Activated naive CD8-positive, alpha-beta T cell treated with anti-CD3 and anti-CD28 coated beads, Interleukin-2, amount 50 U/mL, for 24 hours (primary cell): ENCODE measurements around the gene PEDS1.
"Not testable (repeated sequence)": the region's sequence is repeated elsewhere in the genome, so short reads cannot be mapped to it uniquely, and the experiment has no call there.

Experiments used
- ATAC-seq: fragments of 150-1000 bp; cut with Tn5 transposase; one replicate; pipeline ENCODE4 v1.10.0; 2021
- DNase-seq: peaks from one replicate; pipeline ENCODE4 v3.0.0; 2021
- H3K27ac Mint-ChIP-seq: one replicate; pipeline ENCODE4 v1.8.0; 2021; ENCODE audit warnings: mild to moderate bottlenecking, mixed read lengths
- H3K27me3 Mint-ChIP-seq: one replicate; pipeline ENCODE4 v1.8.0; 2021; ENCODE audit warnings: mixed read lengths
- H3K36me3 Mint-ChIP-seq: one replicate; pipeline ENCODE4 v1.8.0; 2021; ENCODE audit warnings: low read depth, mixed read lengths
- H3K4me1 Mint-ChIP-seq: one replicate; pipeline ENCODE4 v1.8.0; 2021; ENCODE audit warnings: mixed read lengths
- H3K4me3 Mint-ChIP-seq: one replicate; pipeline ENCODE4 v1.8.0; 2021; ENCODE audit warnings: mild to moderate bottlenecking, moderate library complexity, mixed read lengths
- H3K9me3 Mint-ChIP-seq: one replicate; pipeline ENCODE4 v1.8.0; 2021; ENCODE audit warnings: mixed read lengths

PEDS1 gene

GRCh38 chr20:50153500-50154377 lies at the start of gene PEDS1:
TSS of gene PEDS1 (minus strand) at chr20:50153723. CDS start at chr20:50153637, 86 bp downstream.
- peak; percentile 86 for DNase-seq
- H3K4me1 Mint-ChIP-seq, result peaks cover 40% of the 10 kb centered on the region
- H3K27ac Mint-ChIP-seq, result peak within 1 kb of the TSS; percentile 82
- peak; percentile 97 for ATAC-seq
- no peaks in the 10 kb centered on the region for H3K27me3 Mint-ChIP-seq
- H3K4me3 Mint-ChIP-seq, result peak within 1 kb of the TSS; percentile 88
- no peaks in the 10 kb centered on the region for H3K9me3 Mint-ChIP-seq
- peaks cover 6% of the 10 kb centered on the region for H3K36me3 Mint-ChIP-seq

DNA sequence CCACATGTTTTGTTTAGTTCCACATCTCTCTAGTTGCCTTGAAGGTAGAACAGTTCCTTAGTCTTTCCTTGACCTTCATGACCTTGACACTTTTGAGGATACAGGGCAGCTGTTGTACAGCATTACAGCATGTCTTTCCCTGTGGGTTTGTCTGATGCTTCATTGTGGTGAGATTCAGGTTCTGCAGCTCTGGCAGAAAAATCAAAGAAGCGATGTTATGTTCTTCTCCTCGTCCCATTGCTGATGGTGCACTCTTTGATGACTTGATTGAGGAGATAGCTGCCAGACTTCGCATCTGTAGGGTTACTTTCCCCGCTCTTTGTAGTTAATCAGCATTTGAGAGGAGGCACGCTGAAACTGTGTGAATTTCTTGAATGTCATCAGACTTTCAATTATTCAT lies 49.2 kb upstream of the PEDS1 start:
- ATAC-seq (no peak), DNase-seq (no peak)
- Mint-ChIP-seq H3K9me3 (peaks cover 8% of the 10 kb centered on the region), H3K27ac (no peak overlapping the region), H3K4me3 (no peak overlapping the region), H3K27me3 (no peaks in the 10 kb centered on the region), H3K4me1 (no peaks in the 10 kb centered on the region), H3K36me3 (no peaks in the 10 kb centered on the region)

DNA sequence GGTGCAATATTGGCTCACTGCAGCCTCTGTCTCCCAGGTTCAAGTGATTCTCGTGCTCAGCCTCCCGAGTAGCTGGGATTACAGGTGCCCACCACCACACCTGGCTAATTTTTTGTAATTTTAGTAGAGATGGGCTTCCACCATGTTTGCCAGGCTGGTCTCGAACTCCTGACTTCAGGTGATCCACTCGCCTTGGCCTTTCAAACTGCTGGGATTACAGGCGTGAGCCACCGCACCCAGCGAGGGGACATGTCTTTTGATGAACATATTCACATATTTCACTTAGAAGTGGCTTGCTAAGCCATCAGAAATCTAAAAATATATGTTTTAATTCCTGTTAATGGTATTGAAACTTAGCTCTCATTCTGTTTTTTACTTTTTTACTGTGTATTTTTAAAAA lies 48.2 kb upstream of the PEDS1 start:
- H3K9me3 Mint-ChIP-seq, H3K4me1 Mint-ChIP-seq, H3K27me3 Mint-ChIP-seq, H3K4me3 Mint-ChIP-seq, H3K36me3 Mint-ChIP-seq, H3K27ac Mint-ChIP-seq, DNase-seq, ATAC-seq: not testable (repeated sequence)

DNA sequence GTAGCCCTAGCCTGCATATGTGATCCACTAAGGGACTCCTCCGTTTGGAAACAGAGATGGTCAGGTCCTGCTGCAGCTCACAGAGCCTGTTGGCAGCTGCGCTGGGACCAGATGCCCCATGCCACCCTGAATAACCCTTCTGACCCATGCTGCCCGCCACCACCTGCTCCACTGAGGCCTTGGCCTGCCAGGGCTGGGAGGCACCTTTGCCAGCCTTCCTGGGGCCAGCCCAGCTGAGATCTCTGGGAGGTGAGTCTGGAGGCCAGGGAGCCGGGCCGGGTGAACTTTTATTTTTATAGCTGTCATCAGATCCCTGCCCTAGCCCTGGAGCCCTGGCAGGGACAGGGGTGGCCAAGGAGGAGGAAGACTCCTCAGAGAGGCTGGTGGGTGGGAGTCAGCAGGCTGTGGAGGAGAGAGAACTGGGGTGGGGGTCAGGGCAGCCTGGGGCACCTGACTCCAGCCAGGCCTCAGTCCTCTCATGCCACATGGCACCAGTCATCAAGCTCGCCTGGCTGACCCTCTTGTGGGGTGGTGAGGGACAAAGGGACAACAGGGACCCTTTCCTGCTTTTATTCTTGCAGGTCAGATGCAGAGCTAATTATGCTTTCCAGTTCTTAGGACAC lies 47.1 kb upstream of the PEDS1 start:
- H3K4me1 Mint-ChIP-seq, result no peaks in the 10 kb centered on the region
- H3K9me3 Mint-ChIP-seq, result peaks cover 8% of the 10 kb centered on the region
- H3K4me3 Mint-ChIP-seq, result no peak overlapping the region
- ATAC-seq (no peak), DNase-seq (no peak)
- H3K36me3 Mint-ChIP-seq, result no peaks in the 10 kb centered on the region
- no peak overlapping the region for H3K27ac Mint-ChIP-seq
- no peaks in the 10 kb centered on the region for H3K27me3 Mint-ChIP-seq

- Mint-ChIP-seq H3K36me3 (no peaks in the 10 kb centered on the region), H3K27me3 (no peaks in the 10 kb centered on the region), H3K4me1 (peaks cover 2% of the 10 kb centered on the region), H3K4me3 (no peak overlapping the region), H3K9me3 (peaks cover 8% of the 10 kb centered on the region), H3K27ac (no peak overlapping the region)
- DNase-seq (no peak), ATAC-seq (no peak)
Observed at GRCh38 chr20:50199703-50200102, 46.2 kb upstream of the PEDS1 start.

DNA sequence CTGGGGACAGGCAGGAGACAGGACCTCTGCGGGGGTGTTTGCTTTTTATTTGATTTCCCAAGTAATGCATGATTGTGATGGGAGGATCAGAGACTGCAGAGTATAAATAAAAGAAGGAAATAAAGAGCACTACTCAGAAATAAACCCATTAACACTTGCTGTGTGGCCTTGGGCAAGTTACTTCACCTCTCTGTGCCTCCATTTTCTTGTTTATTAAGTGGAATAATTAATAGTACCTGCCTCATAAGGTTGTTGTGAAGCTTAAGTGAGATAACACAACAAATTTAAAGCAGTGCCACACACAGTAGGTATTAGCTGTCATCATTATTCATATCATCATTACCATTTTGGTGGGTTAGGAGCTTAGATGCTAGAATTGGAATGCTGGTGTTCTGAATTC lies 45.2 kb upstream of the PEDS1 start:
- Mint-ChIP-seq H3K9me3 (peaks cover 3% of the 10 kb centered on the region), H3K27me3 (no peaks in the 10 kb centered on the region), H3K4me3 (no peak overlapping the region), H3K36me3 (peaks cover 3% of the 10 kb centered on the region), H3K4me1 (peaks cover 8% of the 10 kb centered on the region), H3K27ac (no peak overlapping the region)
- ATAC-seq (no peak), DNase-seq (no peak)

DNA sequence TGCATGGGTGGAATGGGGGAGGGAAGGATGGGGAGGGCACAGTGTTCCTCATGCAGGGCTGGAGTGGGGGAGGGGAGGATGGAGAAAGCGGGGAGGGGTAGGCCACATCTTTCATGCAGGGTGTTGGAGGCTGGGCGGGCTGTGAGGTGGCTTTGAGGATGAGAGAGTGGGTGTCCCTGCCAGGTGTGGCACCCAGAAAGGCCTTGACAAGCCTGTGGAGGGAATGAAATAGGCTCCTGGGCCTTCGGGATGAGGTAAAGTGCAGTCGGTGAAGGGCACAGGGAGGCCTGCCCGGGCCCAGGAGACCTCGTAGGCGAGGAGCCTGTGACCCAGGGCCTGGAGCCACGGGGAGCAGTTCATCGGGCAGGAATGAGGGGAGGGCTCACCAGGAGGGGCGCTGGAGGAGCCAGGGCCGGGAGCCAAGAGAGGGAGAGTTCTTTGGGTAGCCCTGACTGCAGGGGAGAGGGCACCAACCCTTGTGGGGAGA lies 44.7 kb upstream of the PEDS1 start:
- H3K27ac Mint-ChIP-seq, result no peak overlapping the region
- H3K36me3 Mint-ChIP-seq, result peaks cover 3% of the 10 kb centered on the region
- H3K4me1 Mint-ChIP-seq, result peaks cover 12% of the 10 kb centered on the region
- no peak for ATAC-seq
- no peak for DNase-seq
- H3K4me3 Mint-ChIP-seq, result no peak overlapping the region
- H3K9me3 Mint-ChIP-seq, result no peaks in the 10 kb centered on the region
- H3K27me3 Mint-ChIP-seq, result no peaks in the 10 kb centered on the region

GRCh38 chr20:50197463-50198179 lies 44.1 kb upstream of the PEDS1 start:
- H3K27ac Mint-ChIP-seq, result no peak overlapping the region
- H3K36me3 Mint-ChIP-seq, result peaks cover 8% of the 10 kb centered on the region
- DNase-seq, result no peak

DNA sequence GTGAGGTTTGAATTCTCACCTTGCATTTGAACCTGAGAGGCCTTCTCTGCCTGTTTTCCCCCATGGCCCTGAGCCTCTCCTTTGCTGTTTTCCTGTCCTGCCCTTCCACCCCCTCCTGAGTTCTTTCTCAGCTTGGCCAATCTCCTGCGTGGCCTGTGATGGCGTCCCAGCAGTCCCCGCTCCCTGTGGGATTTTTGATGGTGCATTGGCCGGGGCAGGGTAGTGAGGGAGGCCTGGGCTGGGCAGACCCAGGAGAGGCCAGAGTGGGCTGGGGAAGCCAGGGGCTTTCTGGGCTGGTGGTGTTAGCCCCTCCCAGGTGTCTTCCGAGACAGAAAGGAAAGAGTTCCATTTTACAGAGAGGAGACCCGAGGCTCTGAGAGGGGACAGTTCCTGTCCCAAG lies 43.4 kb upstream of the PEDS1 start:
- no peak overlapping the region for H3K27ac Mint-ChIP-seq
- DNase-seq, result no peak
- H3K36me3 Mint-ChIP-seq, result peaks cover 13% of the 10 kb centered on the region
- no peaks in the 10 kb centered on the region for H3K27me3 Mint-ChIP-seq
- ATAC-seq, result no peak
- peaks cover 22% of the 10 kb centered on the region for H3K4me1 Mint-ChIP-seq
- H3K9me3 Mint-ChIP-seq, result no peaks in the 10 kb centered on the region
- no peak overlapping the region for H3K4me3 Mint-ChIP-seq

More at GRCh38 chr20:50197463-50198179, 44.1 kb upstream of the PEDS1 start:
- no peak for ATAC-seq
- Mint-ChIP-seq H3K9me3 (no peaks in the 10 kb centered on the region), H3K27me3 (no peaks in the 10 kb centered on the region), H3K4me3 (no peak overlapping the region), H3K4me1 (peaks cover 18% of the 10 kb centered on the region)

DNA sequence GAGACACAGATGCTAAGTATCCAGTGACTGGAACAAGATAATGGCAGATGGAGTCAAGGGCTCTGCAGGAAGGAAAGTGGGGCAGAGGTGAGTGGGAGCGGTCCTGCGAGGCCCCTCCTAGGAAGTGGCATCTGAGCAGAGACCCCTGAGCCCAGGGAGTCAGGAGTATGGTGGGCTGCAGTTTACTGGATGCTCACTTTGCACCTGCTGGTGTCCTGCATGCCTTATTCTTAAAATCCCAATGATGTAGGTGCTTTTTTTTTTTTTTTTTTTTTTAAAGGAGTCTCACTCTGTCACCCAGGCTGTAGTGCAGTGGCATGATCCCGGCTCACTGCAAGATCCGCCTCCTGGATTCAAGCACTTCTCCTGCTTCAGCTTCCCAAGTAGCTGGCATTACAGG lies 42.7 kb upstream of the PEDS1 start:
- no peak for DNase-seq
- ATAC-seq, result no peak
- H3K9me3 Mint-ChIP-seq, result no peaks in the 10 kb centered on the region
- peaks cover 22% of the 10 kb centered on the region for H3K4me1 Mint-ChIP-seq
- H3K4me3 Mint-ChIP-seq, result no peak overlapping the region
- H3K27me3 Mint-ChIP-seq, result no peaks in the 10 kb centered on the region
- H3K27ac Mint-ChIP-seq, result no peak overlapping the region
- H3K36me3 Mint-ChIP-seq, result peaks cover 13% of the 10 kb centered on the region

- Mint-ChIP-seq H3K9me3 (no peaks in the 10 kb centered on the region), H3K27ac (no peak overlapping the region), H3K36me3 (peaks cover 13% of the 10 kb centered on the region), H3K27me3 (no peaks in the 10 kb centered on the region), H3K4me1 (peaks cover 22% of the 10 kb centered on the region), H3K4me3 (no peak overlapping the region)
- ATAC-seq, result no peak
- DNase-seq, result no peak
Observed at GRCh38 chr20:50195524-50196120, 42.1 kb upstream of the PEDS1 start.

DNA sequence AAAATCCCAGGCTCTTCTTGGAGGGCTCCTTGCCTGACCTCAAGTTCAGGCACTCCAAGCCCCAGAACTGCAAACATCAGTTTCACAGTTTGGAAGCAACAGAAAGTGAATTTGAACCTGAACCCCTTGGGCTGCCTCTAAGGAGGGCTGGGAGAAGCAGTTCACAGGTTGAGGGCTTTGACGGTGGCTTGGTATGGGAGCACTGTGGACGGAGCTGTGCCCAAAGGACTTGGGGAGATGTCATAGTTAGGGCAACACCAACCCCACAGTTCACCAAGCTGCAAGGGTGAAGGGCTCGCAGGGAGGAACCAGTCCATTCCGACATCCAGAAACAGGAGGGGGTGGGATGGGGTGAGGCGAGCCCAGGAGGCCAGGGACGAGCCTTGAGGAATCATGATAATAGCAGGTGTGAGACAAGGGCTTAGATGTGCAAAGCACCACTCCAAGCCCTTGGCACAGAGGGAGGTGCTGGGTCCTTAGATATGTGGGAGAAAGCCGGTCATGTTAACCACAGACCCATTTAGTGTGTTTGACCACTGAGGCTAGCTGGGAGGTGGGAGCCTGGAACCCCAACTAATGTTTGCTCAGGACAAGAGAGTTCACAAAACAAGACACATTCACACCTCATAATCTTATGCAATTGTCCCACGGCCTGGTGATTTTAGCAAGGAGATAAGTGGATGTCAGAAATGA lies 41.5 kb upstream of the PEDS1 start:
- H3K36me3 Mint-ChIP-seq, result peaks cover 13% of the 10 kb centered on the region
- DNase-seq (no peak), ATAC-seq (no peak)
- no peaks in the 10 kb centered on the region for H3K9me3 Mint-ChIP-seq
- H3K4me1 Mint-ChIP-seq, result peaks cover 22% of the 10 kb centered on the region
- peak overlapping the region; percentile 62 for H3K27ac Mint-ChIP-seq
- no peaks in the 10 kb centered on the region for H3K27me3 Mint-ChIP-seq
- H3K4me3 Mint-ChIP-seq, result no peak overlapping the region

DNA sequence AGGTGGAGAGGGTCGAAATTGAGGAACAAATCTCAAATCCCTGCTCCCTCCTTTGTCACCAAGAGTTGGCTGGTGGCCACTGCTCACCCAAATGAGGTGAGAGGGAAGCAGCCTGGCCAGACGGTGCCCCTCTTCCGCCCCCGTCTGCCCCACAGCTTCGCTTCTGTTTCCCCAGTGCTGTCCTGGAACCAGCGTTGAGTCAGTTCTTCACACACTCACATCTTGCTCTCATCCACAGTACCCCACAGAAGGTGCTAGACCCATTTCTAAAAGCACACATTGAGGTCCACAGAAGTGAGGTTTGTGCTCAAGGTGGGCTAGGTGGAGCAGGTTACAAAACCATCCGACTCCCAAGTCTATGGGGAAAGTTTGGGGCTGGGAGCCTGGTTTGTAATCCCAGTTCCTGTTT lies 40.9 kb upstream of the PEDS1 start:
- no peak for ATAC-seq
- DNase-seq, result no peak
- Mint-ChIP-seq H3K4me3 (peak overlapping the region; percentile 91), H3K36me3 (peaks cover 13% of the 10 kb centered on the region), H3K9me3 (no peaks in the 10 kb centered on the region), H3K4me1 (peaks cover 22% of the 10 kb centered on the region), H3K27ac (peak overlapping the region; percentile 62), H3K27me3 (no peaks in the 10 kb centered on the region)
